Testis (tissue), 2 donors: Measurements from ENCODE around the gene ICAM1.

ENCODE experiments used
- CTCF ChIP-seq, 3 experiments: fragments of 450-650 bp in 2 of 3; fragments of 200-600 bp in 1 of 3; sonication (generic) in 1 of 3; IDR thresholded peaks; one replicate each; pipeline ENCODE4 v1.5.1; 2016 to 2019; ENCODE audit warnings: antibody characterized with exemption in 3 of 3, mild to moderate bottlenecking in 2 of 3, moderate library complexity in 1 of 3
- POLR2A ChIP-seq: fragments of 450-650 bp; IDR thresholded peaks from one replicate; pipeline ENCODE4 v1.6.1; 2017; ENCODE audit warnings: antibody characterized with exemption, mild to moderate bottlenecking, moderate library complexity

GRCh38 chr19:10315335-10316214, 44.7 kb downstream of the ICAM1 start, which contains the start of gene FDX2:
- peak in 1 of 3 experiments; percentile 16 for TF ChIP-seq CTCF (IDR thresholded peaks at IDR 0.05)
- no peak for TF ChIP-seq POLR2A
